CD4-positive, alpha-beta T cell treated with Interferon alpha-2 for 1 hour (primary cell): Measurements from ENCODE around the gene BRD2.

Source experiments
- DNase-seq, 2 donors: peaks; one replicate each; pipeline ENCODE4 v3.0.0-alpha.2; 2020 to 2022

Gene BRD2

DNA sequence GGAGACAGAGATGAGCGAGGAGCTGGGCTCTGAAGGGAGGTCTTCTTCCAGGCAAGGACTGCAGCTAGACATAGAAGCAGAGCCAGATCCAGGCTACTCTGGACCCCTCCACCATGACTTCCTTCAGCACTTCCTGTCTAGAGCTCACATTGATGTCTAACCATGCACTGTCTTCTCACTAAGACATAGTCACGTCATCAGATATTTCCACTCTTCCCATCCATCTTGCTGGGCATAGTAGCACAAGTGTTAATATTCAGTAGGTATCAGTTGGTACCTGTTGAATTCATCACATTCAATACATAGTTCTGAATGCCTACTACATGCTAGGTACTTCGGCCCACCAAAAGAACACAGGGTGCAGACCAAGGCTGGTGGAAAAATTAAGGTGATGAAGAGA lies 18.4 kb upstream of the BRD2 start:
- peak in 1 of 2 donors; percentile 19 for DNase-seq

GRCh38 chr6:32950449-32950848 lies 17.9 kb upstream of the BRD2 start:
- DNase-seq, result no peak

DNA sequence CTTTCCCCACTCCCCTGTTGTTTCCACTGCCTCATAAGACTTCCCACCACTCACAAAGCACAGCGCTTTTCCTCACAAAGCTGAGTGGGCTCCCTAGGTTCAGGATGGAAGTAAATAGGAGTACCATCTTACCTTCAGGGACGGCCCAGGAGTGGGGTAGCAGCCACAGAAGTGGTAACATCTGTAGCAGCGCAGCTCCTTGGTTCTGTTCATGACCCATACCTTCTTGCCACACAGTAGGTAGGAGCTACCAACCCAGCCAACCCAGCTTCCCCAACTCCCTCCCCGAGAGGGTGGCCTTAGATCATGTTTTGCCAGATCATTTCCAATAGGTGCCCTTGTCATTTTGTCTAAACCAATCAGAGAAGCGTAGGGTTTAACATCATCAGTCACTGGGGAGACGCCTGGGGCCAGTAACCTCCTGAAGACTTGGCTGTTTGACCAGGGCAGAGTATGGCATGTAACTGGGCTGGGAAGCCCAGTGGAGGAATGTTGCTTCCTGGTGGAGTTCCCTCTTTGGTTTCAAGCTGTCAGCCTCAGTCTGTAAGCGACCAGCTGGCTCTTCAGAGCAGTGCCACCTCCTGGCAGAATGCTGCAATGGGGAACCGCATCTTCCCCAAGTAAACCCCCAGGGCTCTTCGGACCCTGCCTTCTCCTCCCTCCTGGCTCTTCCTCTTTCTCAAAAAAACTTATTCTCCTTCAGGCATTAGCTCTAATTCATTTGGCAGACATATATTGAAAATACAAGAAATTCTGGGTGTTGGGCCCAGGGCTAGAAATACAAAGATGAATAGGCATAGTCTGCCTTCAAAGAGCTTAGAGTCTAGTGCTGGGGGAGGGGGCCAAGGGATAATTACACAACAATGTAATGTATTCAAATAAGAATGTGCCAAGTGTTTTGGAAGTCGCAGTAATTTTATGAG lies 15.3 kb upstream of the BRD2 start, which contains the start of gene HLA-DMA:
HLA-DMA (minus strand) TSS at position 281 of the 923 bp plus-strand sequence; CDS start at position 220, 61 bp downstream.
- DNase-seq, result peak; percentile 92

DNA sequence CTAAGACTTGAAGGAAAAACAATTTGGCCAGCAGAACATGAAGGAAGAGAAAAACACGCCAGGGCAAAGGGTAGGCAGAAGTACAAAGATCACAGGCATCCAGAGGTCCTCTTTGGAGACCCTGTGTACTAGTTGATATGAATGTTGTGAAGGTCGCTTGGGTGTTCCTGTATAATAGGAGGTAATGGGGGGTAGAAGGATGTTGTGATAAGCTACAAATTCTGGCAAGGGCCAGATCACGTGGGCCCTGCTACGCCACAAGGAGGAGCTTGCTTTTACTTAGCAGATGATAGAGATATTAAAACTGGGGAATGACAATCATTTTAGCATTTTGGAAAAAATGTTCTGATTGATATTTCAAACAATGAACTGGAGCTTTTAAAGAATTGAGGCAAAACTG lies 14.6 kb upstream of the BRD2 start:
- DNase-seq, result no peak

- no peak for DNase-seq
Observed at GRCh38 chr6:32954267-32954666, 14.1 kb upstream of the BRD2 start.

DNA sequence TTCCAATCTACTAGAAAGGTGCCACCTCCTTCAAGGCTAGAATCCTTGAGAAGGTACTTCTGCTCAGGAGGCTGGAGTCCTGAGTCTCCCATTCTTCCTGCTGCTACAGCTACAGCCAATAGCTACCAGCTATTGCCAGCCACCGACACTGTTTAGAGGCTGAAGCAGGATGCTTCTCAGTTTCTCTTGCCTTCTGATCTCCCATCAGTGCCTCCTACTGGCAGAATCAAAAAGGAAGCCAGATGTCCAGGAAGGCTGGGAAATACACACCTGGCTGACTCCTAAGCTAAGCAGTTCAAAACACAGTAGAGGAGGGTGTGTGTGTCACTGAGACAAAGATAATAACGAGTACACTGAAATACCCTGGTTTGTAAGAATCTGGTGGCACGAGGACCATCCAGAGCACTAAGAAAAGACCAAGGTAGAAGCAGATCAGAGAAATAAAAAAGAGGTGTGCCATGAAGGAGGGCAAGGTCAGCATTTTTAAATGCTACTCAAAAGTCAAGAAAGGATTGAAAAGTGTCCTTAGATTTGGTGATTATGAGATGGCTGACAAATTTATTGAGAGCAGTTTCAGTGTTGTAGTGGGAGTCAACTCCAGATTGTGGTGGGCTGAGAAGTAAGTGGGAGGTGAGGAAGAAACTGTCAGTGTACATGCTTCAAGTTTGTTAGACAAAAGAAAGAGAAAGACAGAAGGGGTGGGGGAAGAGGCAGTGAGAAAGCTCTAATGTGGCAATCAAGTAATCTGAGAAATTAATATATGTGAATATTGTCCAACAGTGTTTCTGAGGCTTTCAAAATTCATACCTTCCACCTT lies 13.2 kb upstream of the BRD2 start:
- DNase-seq, result peak in 1 of 2 donors; percentile 67

- DNase-seq, result no peak
Observed at GRCh38 chr6:32956176-32956575, 12.2 kb upstream of the BRD2 start.

- DNase-seq, result no peak
Observed at GRCh38 chr6:32960563-32960962, 7.8 kb upstream of the BRD2 start.

DNA sequence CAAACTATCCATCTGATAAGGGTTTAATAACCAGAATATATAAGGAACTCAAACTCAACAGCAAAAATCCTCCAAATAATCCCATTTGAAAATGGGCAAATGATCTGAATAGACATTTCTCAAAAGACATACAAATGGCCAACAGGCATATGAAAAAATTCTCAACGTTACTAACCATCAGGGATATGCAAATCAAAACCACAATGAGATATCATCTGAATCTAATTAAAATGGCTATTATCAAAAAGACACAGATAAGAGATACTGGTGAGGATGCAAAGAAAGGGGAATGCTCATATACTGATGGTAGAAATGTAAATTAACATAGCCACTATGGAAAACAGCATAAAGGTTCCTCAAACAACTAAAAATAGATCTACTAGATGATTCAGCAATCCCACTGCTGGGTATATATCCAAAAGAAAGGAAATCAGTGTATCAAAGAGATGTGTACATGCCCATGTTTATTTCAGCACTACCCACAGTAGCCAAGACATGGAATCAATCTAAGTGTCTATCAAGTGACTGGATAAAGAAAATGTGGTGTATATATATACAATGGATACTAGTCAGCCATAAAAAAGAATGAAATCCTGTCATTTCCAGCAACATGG lies 6.1 kb upstream of the BRD2 start:
- DNase-seq, result no peak

GRCh38 chr6:32963866-32964265 lies 4.5 kb upstream of the BRD2 start:
- no peak for DNase-seq

DNA sequence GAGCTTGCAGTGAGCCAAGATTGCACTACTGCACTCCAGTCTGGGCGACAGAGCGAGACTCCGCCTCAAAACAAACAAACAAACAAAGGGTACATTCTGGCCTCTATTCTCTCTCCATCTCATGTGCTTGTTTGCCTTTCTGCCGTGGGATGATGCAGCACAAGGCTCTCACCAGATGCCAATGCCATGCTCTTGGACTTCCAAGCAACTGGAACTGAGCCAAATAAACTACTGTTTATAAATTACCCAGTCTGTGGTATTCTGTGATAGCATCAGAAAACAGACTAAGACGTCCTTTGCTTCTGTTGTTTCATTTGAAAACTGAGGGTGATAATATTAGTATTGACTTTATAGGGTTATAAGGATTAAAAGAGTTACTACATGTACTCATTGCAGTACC lies 3.6 kb upstream of the BRD2 start:
- no peak for DNase-seq

DNA sequence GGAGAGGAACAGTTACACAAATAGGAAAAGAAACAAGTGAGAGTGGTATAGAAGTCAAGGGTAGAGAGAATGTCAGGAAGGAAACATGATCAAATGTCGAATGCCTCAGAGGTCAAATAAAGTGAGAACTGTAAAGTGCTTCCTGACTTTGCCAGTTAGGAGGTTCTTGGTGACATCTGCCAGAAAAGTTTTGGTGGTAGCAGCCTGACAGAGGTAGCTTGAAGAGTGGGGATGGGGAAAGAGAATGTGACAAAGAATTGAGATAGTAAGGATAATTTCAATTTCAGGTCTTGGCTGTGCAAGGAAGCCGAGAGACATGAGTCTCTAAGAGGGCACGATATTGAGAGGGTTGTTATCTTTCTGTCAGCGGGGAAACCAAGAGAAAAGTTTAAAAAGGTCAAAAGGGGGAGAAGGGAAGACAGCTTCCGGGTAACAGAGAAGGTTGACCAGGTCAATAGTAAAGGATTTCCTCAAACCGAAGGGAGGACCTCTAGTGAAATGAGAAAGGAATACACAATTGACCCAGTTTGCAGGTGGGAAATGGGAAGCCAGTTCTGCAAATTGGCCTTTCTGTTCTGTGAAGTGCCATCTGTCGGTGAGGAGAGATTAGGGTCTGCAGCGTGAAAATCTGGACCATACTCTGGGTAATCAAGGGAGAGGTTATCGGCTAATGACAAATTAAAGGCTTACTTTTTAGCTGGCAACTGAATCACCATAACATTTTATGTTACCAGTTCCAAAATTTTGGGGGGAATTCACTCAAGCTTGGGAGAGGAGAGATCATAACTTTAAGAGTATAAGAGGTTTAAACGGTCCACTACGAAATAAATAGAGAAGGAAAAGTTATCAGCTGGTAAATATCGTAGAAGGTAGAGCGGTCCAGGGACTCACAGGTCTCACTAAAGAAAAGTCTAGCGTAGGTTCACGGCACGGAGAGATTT lies 973 bp upstream of the BRD2 start:
- peak in 1 of 2 donors; percentile 64 for DNase-seq

DNA sequence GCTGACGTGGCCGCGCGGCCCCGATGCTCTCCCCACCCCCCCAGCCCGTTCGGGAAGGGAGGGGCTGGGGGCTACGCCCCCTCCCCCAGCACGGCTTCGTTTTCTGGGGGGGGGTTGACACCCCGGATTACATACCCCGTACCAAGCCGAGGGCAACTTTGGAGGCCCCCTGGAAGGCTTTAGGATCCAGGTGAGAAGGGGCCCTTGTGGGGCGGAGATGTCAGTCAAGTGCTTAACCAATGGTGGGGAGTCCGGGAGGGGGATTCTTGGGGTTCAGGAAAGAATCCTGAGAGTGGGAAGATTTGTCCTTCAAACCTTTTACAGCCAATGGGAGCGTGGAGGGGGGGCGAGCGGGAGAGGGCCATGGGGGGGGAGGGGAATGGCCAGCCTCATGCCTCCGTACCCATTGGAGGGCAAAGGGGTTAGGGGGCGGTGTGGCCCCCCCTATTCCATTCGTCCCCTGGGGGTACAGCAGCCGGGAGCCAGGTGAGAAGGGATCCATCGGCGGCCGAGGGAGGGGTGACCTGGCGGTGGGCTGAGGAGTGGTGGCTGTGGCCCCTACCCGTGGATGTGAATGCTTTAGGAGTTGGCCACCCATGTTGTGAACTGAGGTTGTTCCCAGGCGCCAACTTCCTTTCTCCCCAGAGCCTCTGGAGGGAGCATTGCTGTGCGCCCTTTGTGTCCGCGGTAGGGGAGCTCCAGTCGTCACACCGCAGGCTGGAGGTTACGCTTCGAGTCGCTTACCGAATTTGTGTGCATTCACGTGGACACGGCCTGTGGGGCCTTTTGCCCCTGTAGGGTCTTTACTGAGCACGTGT lies 682 bp downstream of the BRD2 start:
- peak; percentile 62 to 68 for DNase-seq

DNA sequence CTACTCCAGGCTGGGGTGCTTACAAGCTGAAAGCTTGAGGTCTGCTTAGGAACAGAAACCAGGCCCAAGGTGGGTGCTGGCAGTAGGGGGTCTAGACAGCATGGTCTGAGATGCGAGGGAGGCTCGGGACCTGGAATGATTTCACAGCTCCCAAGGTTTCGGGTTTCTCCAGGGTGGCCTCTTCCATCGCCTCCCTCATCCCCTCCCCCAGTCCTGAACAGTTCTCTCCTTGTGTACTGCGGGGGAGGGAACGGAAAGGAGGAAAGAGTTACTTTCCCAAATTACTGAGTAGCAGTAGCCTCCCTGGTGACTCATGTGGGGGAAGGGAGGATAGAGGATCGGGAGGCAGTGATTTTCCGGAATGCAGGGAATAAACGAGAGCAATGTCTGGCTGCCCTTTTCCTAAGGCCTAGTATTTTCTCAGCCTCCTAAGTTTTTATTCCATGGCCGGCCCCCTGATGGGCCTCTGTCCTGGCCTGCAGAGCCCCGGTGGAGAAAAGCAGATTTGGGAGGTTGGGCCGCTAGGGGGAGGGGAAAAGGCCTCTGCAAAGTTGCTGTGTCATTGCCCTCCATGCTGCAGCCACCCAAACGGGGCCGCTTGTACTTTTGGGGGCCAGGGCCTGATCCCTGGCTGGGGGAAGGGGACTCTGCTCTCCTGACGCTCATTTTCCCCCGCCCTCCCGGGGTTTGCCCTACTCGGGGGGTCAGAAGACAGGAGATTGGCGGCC lies 1.5 kb downstream of the BRD2 start:
- peak; percentile 65 to 74 for DNase-seq

DNA sequence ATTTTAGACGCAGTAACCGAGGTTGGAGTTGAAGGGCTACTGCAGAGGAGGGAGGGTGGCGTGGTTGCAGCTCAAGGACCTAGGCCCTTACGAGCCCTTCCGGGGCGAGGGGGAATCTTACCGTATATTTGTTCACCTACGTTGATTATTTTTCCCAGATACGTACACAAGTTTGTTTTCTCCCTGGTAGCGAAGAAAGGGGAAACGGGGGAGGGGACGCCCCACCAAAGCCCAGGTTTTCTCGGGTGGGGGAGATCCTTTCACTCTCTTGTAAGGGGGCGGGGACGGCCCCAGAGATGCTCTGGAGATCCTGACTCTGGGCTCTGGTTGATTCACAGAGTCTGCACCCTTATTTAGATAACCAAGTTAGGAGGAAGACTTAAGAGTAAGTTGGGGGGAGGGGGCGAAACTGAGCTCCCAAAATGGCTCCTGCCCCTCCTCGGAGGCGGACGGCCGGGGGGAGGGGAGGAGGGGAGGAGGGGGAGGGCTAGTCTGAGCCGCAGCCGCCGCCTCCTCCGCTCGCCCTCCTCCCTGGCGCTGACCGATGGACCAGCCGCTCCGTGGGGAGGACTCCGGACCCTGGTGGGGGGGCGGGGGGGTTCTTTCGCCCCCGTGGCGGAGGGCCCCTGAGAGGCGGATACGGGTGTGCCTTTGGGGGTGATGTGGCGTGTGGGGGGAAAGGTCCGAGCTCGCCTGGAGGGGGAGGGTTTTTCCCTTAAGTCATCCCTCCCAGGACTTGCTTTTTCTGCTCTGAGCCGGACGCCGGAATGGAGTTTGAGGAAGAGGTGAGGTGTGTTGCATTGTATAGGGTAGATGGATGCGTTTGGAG lies 2.2 kb downstream of the BRD2 start:
- DNase-seq, result peak; percentile 81 to 82

GRCh38 chr6:32971242-32971580 lies 2.8 kb downstream of the BRD2 start:
- no peak for DNase-seq

- DNase-seq, result peak; percentile 100
Observed at GRCh38 chr6:32971581-32972352, 3.4 kb downstream of the BRD2 start.

- peak; percentile 50 to 68 for DNase-seq
Observed at GRCh38 chr6:32972353-32973143, 4.2 kb downstream of the BRD2 start.
